Endothelial cell of umbilical vein (primary cell): Measurements from ENCODE around the gene XRCC4. TPM values are rescaled to one million over a fixed set of nuclear protein-coding genes. Genes with fewer than 3 reads are reported as not detected.

Experiments
- BruUV-seq: library from RNA; stranded (reverse); fragments of 400-500 nt; replicated peaks from 2 replicates; lab custom pipeline; 2021; lab: Mats Ljungman, UMichigan
- CTCF ChIA-PET: fragments of 300-600, 350-600 bp; sonication (Branson Sonifier 250); formaldehyde crosslinking; loops from one replicate; lab custom pipeline; 2021; ENCODE audit warnings: antibody characterized with exemption, inconsistent platforms; lab: Charles Lee
- POLR2A ChIA-PET: fragments of 300-600, 350-600 bp; sonication (Branson Sonifier 250); formaldehyde crosslinking; loops from one replicate; lab custom pipeline; 2021; ENCODE audit warnings: antibody characterized with exemption, inconsistent platforms; lab: Charles Lee
- DNase-seq: peaks from one replicate; pipeline ENCODE4 v3.0.0-alpha.2; 2011; ENCODE audit warnings: low read depth, low spot score
- FAIRE-seq: peaks from 2 replicates; lab custom pipeline; 2011; peaks lifted over from hg19 to GRCh38; lab: Jason Lieb, UNC
- H2AFZ ChIP-seq: 2 replicates; pipeline ENCODE4 v1.6.0; 2012; ENCODE audit warnings: low read depth, low read length, control low read depth, inconsistent platforms
- H3K27ac ChIP-seq: 2 replicates; pipeline ENCODE4 v1.5.1; 2011; ENCODE audit warnings: low read depth, mild to moderate bottlenecking, control low read depth, low read length, moderate library complexity; ENCODE audit not compliant: insufficient read depth
- H3K27me3 ChIP-seq, 2 experiments: 2 replicates each; pipeline versions ENCODE4 v1.6.0 to v1.6.1; 2011; ENCODE audit warnings: low read length in 2 of 2, mixed read lengths in 1 of 2; ENCODE audit not compliant: control insufficient read depth in 2 of 2, insufficient read depth in 2 of 2
- H3K36me3 ChIP-seq, 2 experiments: 2 replicates in 1 of 2; 3 replicates in 1 of 2; pipeline ENCODE4 v1.5.1; 2011; ENCODE audit warnings: low read length in 2 of 2, mild to moderate bottlenecking in 1 of 2, moderate library complexity in 1 of 2; ENCODE audit not compliant: control insufficient read depth in 2 of 2, insufficient read depth in 2 of 2; ENCODE audit errors: extremely low read depth in 1 of 2
- H3K4me1 ChIP-seq: 3 replicates; pipeline ENCODE4 v1.5.1; 2011; ENCODE audit warnings: mild to moderate bottlenecking, low read length; ENCODE audit not compliant: control insufficient read depth, insufficient read depth; ENCODE audit errors: extremely low read depth
- H3K4me2 ChIP-seq: 2 replicates; pipeline ENCODE4 v1.6.1; 2011; ENCODE audit warnings: low read length, control low read depth, mixed read lengths; ENCODE audit not compliant: insufficient read depth
- H3K4me3 ChIP-seq, 3 experiments: fragments of 200-600 bp in 1 of 3; sonication (generic), shearing (Covaris generic) in 1 of 3; replicated peaks in 1 of 3; 2 replicates each; pipeline ENCODE4 v1.5.1; 2011 to 2016; ENCODE audit warnings: control low read depth in 3 of 3, low read length in 3 of 3, mild to moderate bottlenecking in 2 of 3, inconsistent platforms in 1 of 3, low read depth in 1 of 3, moderate library complexity in 1 of 3; ENCODE audit not compliant: insufficient read depth in 1 of 3
- H3K79me2 ChIP-seq: 2 replicates; pipeline ENCODE4 v1.6.0; 2012; ENCODE audit warnings: low read length, inconsistent platforms; ENCODE audit not compliant: control insufficient read depth, insufficient read depth
- H3K9ac ChIP-seq: replicated peaks from 2 replicates; pipeline ENCODE3; 2011; ENCODE audit warnings: low read length, control low read depth; ENCODE audit not compliant: insufficient read depth; ENCODE audit errors: extremely low read depth
- H3K9me1 ChIP-seq: replicated peaks from 3 replicates; pipeline ENCODE4 v1.6.0; 2011; ENCODE audit warnings: mild to moderate bottlenecking, low read length; ENCODE audit not compliant: control insufficient read depth, insufficient read depth; ENCODE audit errors: extremely low read depth
- H3K9me3 ChIP-seq: replicated peaks from 2 replicates; pipeline ENCODE4 v1.5.1; 2012; ENCODE audit warnings: low read length, inconsistent platforms; ENCODE audit not compliant: control insufficient read depth, insufficient read depth
- H4K20me1 ChIP-seq: replicated peaks from 2 replicates; pipeline ENCODE3; 2011; ENCODE audit warnings: mild to moderate bottlenecking, low read length; ENCODE audit not compliant: control insufficient read depth, insufficient read depth; ENCODE audit errors: extremely low read depth
- EZH2 ChIP-seq: IDR thresholded peaks from 2 replicates; pipeline ENCODE4 v1.6.1; 2012; ENCODE audit warnings: borderline replicate concordance, low read depth, mild to moderate bottlenecking, moderate library complexity, low read length, inconsistent platforms; ENCODE audit not compliant: severe bottlenecking
- FOS ChIP-seq: IDR thresholded peaks from 2 replicates; pipeline ENCODE4 v1.6.1; 2011; ENCODE audit warnings: mild to moderate bottlenecking, low read length, moderate library complexity, borderline replicate concordance; ENCODE audit not compliant: insufficient read depth
- GATA2 ChIP-seq: IDR thresholded peaks from 2 replicates; pipeline ENCODE4 v1.7.0; 2011; ENCODE audit warnings: low read depth, mild to moderate bottlenecking, moderate library complexity, mixed read lengths, low read length; ENCODE audit not compliant: insufficient read length, insufficient read depth
- JUN ChIP-seq: IDR thresholded peaks from 2 replicates; pipeline ENCODE4 v1.6.1; 2011; ENCODE audit warnings: borderline replicate concordance, low read depth; ENCODE audit not compliant: insufficient read length, insufficient read depth
- MYC ChIP-seq: IDR thresholded peaks from one replicate; pipeline ENCODE4 v1.6.1; 2011; ENCODE audit warnings: mild to moderate bottlenecking, low read depth, low read length
- POLR2A ChIP-seq: IDR thresholded peaks from 2 replicates; pipeline ENCODE4 v1.6.1; 2012; ENCODE audit warnings: low read depth, mild to moderate bottlenecking, control low read depth, low read length
- POLR2AphosphoS5 ChIP-seq: IDR thresholded peaks from 2 replicates; pipeline ENCODE4 v1.6.1; 2012; ENCODE audit warnings: low read depth, mild to moderate bottlenecking, control low read depth, low read length, moderate library complexity; ENCODE audit not compliant: insufficient read depth
- dilution Hi-C: fragments of 300-500 bp; cut with MboI; formaldehyde crosslinking; loops from one replicate; pipeline ENCODE4 v1.15.0; 2019; ENCODE audit warnings: low sequenced_read_pairs; ENCODE audit not compliant: extremely low pct_ligation_motif_present
- intact Hi-C: fragments of 100-400 bp; cut with micrococcal nuclease; formaldehyde crosslinking; loops from one replicate; pipeline ENCODE4 v1.10.0; 2022
- polyA plus RNA-seq, 4 experiments: library from polyadenylated mRNA; depleted of rRNA in 3 of 4; stranded (reverse) in 3 of 4; unstranded in 1 of 4; fragments of >200 nt; gene quantifications; 2 replicates each; pipeline versions ENCODE4 v1.2.1 to v1.2.3, GENCODE V29; 2011 to 2012; ENCODE audit warnings: missing spikeins in 1 of 4
- total RNA-seq: library from RNA; stranded (reverse); gene quantifications from 2 replicates; pipeline ENCODE4 v1.2.3, GENCODE V29; 2021
- TF ChIP-seq, protein P1 (sequence below): IDR thresholded peaks from 2 replicates; pipeline ENCODE4 v1.6.1; 2011; ENCODE audit not compliant: insufficient read depth, insufficient read length
- TF ChIP-seq, protein P2 (sequence below), 2 donors: IDR thresholded peaks; 1 replicate in 1 of 2; 2 replicates in 1 of 2; pipeline ENCODE4 v1.5.1; 2011; ENCODE audit warnings: low read length in 2 of 2, mild to moderate bottlenecking in 2 of 2, moderate library complexity in 2 of 2, control low read depth in 1 of 2, inconsistent platforms in 1 of 2, low read depth in 1 of 2; ENCODE audit not compliant: insufficient read depth in 1 of 2; ENCODE audit errors: extremely low read depth in 1 of 2

Gene XRCC4
- total and polyA plus RNA-seq, 2 donors (not counting 3 experiments of a cell fraction or from before 2014, with no cell fraction given), result 1.3 to 7.7 TPM

DNA sequence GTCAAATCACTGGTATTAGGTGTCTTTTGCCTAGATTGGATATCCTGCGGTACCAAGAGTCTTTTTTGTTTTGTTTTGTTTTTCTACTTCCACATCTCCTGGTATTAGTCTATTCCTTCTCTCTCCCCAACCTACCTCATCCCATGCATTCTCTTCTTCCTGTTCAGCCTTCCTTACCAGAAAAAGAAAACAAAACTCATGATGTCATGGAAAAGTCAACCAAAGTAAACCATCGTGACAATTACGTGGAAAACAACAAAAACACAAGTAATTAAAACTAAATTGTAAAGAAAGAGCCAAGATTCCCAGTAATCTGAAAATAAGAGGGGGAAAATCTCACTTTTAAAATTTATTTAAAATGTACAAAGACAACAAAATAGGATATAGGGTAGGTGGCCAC, 38.4 kb upstream of the XRCC4 start:
- CTCF ChIA-PET, result interaction anchor here (1.1 kb wide), 1 partner anchor 9 kb away, joined by 3 read pairs; no protein-coding TSS in a partner anchor
- intact Hi-C loops, result no loop called here
- POLR2A ChIA-PET, result no interaction called here

DNA sequence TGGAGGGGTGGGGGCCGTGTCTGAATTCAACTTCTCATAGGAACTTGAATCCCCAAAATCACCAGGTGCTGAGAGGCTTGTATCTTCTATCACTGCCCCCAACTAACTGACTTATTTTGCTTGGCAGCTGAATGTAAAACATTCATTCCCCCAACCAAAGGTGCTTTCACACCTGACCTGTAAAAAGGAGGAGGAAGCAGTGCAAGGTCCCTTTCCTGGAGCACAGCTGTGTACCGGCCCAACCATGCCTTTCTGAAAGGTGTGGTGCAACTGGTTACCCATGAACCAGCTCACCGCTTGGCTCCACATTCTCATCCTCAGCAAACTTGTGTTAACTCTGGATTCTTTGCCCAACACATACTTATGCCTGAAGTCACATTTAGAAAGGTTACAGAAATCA, 34.8 kb upstream of the XRCC4 start:
- dilution Hi-C loops, result no loop called here

More for the DNA sequence above, 38.4 kb upstream of the XRCC4 start:
- Histone ChIP-seq H3K36me3 (no peaks in the 10 kb centered on the region), H3K4me1 (no peaks in the 10 kb centered on the region), H3K4me2 (no peak overlapping the region), H3K79me2 (no peaks in the 10 kb centered on the region), H4K20me1 (no peaks in the 10 kb centered on the region), H3K9me3 (no peaks in the 10 kb centered on the region), H3K9me1 (no peaks in the 10 kb centered on the region), H3K9ac (no peak overlapping the region), H3K27me3 (no peaks in the 10 kb centered on the region), H3K27ac (no peak overlapping the region), H3K4me3 (no peak overlapping the region), H2AFZ (no peak overlapping the region)
- no peak for TF ChIP-seq GATA2
- no peak for TF ChIP-seq MYC
- no peak for TF ChIP-seq JUN
- DNase-seq, result no peak
- dilution Hi-C loops, result no loop called here
- BruUV-seq, result no TSS peak
- FAIRE-seq, result no peak

More for the DNA sequence above, 34.8 kb upstream of the XRCC4 start:
- Histone ChIP-seq H3K79me2 (no peaks in the 10 kb centered on the region), H3K9ac (no peak overlapping the region), H3K9me3 (no peaks in the 10 kb centered on the region), H3K4me1 (no peaks in the 10 kb centered on the region), H2AFZ (no peak overlapping the region), H3K27me3 (no peaks in the 10 kb centered on the region), H3K9me1 (no peaks in the 10 kb centered on the region), H4K20me1 (no peaks in the 10 kb centered on the region), H3K4me3 (no peak overlapping the region), H3K4me2 (no peak overlapping the region), H3K36me3 (no peaks in the 10 kb centered on the region), H3K27ac (no peak overlapping the region)
- FAIRE-seq (no peak), DNase-seq (no peak)
- BruUV-seq, result no TSS peak
- intact Hi-C loops, result no loop called here
- TF ChIP-seq FOS (no peak), MYC (no peak), POLR2AphosphoS5 (no peak), EZH2 (no peak), JUN (no peak), POLR2A (no peak), GATA2 (no peak)
- TF ChIP-seq, protein P1, sequence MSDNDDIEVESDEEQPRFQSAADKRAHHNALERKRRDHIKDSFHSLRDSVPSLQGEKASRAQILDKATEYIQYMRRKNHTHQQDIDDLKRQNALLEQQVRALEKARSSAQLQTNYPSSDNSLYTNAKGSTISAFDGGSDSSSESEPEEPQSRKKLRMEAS, result no peak
- TF ChIP-seq, protein P2, sequence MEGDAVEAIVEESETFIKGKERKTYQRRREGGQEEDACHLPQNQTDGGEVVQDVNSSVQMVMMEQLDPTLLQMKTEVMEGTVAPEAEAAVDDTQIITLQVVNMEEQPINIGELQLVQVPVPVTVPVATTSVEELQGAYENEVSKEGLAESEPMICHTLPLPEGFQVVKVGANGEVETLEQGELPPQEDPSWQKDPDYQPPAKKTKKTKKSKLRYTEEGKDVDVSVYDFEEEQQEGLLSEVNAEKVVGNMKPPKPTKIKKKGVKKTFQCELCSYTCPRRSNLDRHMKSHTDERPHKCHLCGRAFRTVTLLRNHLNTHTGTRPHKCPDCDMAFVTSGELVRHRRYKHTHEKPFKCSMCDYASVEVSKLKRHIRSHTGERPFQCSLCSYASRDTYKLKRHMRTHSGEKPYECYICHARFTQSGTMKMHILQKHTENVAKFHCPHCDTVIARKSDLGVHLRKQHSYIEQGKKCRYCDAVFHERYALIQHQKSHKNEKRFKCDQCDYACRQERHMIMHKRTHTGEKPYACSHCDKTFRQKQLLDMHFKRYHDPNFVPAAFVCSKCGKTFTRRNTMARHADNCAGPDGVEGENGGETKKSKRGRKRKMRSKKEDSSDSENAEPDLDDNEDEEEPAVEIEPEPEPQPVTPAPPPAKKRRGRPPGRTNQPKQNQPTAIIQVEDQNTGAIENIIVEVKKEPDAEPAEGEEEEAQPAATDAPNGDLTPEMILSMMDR (IDR thresholded peaks at IDR 0.05; ENCODE audit: extremely low read depth in 1 of 2, insufficient read depth in 1 of 2, low read depth in 1 of 2, low read length in 2 of 2), result no peak
- CTCF ChIA-PET, result no interaction called here
- POLR2A ChIA-PET, result no interaction called here
